ENCODE measurements around the gene ACSL1. TPM values are rescaled to one million over a fixed set of nuclear protein-coding genes. Genes with fewer than 3 reads are reported as not detected.

Gene ACSL1
- total and polyA plus RNA-seq, 9 of the 15 experiments (the other 6 are each of a cell fraction or from before 2014, with no cell fraction given) = 6.7 to 24.1 (median 15.0) TPM

GRCh38 chr4:184843984-184844554 lies 18.3 kb upstream of the ACSL1 start (continued):
- TF ChIP-seq, protein P1, sequence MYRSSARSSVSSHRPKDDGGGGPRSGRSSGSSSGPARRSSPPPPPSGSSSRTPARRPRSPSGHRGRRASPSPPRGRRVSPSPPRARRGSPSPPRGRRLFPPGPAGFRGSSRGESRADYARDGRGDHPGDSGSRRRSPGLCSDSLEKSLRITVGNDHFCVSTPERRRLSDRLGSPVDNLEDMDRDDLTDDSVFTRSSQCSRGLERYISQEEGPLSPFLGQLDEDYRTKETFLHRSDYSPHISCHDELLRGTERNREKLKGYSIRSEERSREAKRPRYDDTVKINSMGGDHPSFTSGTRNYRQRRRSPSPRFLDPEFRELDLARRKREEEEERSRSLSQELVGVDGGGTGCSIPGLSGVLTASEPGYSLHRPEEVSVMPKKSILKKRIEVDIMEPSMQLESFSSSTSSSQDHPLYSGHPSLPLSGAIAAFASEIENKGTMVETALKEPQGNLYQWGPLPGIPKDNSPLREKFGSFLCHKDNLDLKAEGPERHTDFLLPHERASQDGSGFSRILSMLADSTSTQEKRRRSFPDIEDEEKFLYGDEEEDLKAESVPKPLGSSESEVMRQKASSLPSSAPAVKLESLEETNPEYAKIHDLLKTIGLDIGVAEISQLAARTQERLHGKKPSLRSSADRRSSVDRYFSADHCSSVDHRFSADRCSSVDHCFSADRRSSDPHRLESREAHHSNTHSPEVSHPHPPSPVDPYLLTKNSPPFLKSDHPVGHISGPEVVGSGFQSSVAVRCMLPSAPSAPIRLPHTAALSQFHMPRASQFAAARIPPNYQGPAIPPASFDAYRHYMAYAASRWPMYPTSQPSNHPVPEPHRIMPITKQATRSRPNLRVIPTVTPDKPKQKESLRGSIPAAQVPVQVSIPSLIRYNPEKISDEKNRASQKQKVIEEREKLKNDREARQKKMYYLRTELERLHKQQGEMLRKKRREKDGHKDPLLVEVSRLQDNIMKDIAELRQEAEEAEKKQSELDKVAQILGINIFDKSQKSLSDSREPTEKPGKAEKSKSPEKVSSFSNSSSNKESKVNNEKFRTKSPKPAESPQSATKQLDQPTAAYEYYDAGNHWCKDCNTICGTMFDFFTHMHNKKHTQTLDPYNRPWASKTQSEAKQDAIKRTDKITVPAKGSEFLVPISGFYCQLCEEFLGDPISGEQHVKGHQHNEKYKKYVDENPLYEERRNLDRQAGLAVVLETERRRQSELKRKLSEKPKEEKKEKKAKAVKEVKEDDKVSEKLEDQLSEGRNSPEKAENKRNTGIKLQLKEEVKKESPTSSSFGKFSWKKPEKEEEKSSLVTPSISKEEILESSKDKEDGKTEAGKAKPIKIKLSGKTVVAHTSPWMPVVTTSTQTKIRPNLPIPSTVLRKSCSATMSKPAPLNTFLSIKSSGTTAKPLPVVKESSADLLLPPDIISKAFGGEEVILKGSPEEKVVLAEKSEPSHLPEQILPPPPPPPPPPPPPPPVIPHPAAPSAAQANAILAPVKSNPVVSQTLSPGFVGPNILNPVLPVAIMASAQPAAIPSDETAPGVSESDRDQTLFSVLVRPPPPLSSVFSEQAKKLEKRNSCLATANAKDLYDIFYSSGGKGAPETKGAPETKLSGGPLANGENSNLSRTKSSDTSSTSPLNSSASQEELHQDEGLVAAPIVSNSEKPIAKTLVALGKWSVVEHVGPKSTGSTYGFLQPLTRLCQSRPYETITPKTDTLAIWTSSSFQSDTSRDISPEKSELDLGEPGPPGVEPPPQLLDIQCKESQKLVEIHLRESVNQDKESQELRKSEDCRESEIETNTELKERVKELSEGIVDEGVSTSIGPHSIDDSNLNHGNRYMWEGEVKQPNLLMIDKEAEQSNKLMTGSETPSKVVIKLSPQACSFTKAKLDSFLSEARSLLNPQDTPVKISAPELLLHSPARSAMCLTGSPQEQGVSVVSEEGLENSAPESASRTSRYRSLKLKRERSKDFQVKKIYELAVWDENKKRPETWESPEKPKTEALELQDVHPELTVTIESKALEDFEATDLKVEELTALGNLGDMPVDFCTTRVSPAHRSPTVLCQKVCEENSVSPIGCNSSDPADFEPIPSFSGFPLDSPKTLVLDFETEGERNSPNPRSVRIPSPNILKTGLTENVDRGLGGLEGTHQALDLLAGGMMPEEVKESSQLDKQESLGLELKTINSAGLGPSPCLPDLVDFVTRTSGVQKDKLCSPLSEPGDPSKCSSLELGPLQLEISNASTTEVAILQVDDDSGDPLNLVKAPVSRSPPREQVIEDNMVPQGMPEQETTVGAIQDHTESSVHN (IDR thresholded peaks at IDR 0.05; ENCODE audit: borderline replicate concordance in 1 of 2, low read depth in 1 of 2) = no peak; a peak in 1 of 4 replicates
- TF ChIP-seq ZNF668 (CRISPR knock-in tag; IDR thresholded peaks at IDR 0.05) (no peak), ZNF766 (CRISPR knock-in tag; conservative IDR thresholded peaks at IDR 0.05) (peak; percentile 77), ELK1 (CRISPR knock-in tag; IDR thresholded peaks at IDR 0.05) (no peak), NFE2 (IDR thresholded peaks at IDR 0.05; ENCODE audit: low read depth) (peak; percentile 48; the same call in 1 of the 2 replicates), PHB2 (IDR thresholded peaks at IDR 0.05; ENCODE audit: low read depth) (no peak), SMAD2 (IDR thresholded peaks at IDR 0.05; ENCODE audit: low read depth, low read length) (no peak), SRF (CRISPR knock-in tag; IDR thresholded peaks at IDR 0.05) (peak in 1 of 2 experiments; percentile 35; a peak in 1 of 4 replicates), HES1 (IDR thresholded peaks at IDR 0.05; ENCODE audit: low read depth) (peak; percentile 45; the same call in 1 of the 2 replicates), TRIM28 (IDR thresholded peaks at IDR 0.05) (peak; percentile 84; the same call in 1 of the 2 replicates), TAL1 (IDR thresholded peaks at IDR 0.05) (peak; percentile 38; the same call in 1 of the 2 replicates), ZNF3 (CRISPR knock-in tag; IDR thresholded peaks at IDR 0.05) (no peak), IFI16 (CRISPR knock-in tag; IDR thresholded peaks at IDR 0.05) (no peak), CHD4 (IDR thresholded peaks at IDR 0.05; ENCODE audit: insufficient read depth, insufficient replicate concordance, low read depth, low read length, poor library complexity, severe bottlenecking) (no peak), ZNF277 (CRISPR knock-in tag; IDR thresholded peaks at IDR 0.05; ENCODE audit: borderline replicate concordance) (no peak), SMC3 (conservative IDR thresholded peaks at IDR 0.05; ENCODE audit: insufficient read depth, low read depth, low read length) (no peak)

Measured in K562 (cell line).